OCI-M1 (cell line): ENCODE data around the gene LHFPL2.

ENCODE experiments used
- DNase-seq: peaks from one replicate; lab custom pipeline; 2025; lab: John Stamatoyannopoulos, UW

LHFPL2 gene

DNA sequence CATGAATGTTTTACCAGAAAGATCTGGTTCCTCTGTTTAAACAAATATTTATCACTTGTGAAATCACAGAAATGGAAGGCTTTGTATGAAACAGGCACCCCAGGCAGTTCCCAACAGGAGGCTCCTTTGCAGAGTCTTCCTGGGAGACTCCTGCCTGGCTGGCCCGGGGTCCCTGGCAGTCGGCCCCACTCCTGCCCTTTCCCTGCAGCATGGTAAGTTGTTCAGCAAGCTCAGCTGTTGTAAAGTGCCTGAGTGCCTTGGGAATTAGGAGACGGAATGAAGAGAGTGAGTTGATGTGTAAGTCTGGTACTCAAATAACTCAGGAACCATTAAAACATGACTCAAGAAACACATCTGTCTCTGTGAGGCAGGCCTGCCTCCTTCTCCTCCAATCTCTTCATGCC lies 17.5 kb upstream of the LHFPL2 start:
- no peak for DNase-seq

DNA sequence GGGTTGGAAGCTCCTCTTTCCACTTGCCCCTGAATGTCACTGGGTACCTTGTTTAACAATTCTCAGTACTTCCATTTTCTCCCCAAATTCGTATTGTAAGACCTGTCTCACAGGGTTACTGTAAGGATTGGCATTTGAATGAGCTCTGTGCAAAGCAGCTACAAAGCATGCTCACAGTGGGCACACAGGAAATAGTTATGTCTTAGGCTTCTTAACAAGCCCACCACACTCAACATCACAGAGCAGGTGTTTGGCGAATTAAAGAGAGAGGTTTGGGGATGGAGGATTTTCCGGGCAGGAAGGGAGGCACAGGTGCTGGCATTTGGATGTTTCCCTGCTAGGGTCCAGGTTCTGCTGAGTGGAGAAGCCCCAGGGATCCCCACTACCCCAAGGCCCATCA lies 17.0 kb upstream of the LHFPL2 start:
- no peak for DNase-seq

GRCh38 chr5:78662323-78662722 lies 13.8 kb upstream of the LHFPL2 start:
- no peak for DNase-seq

DNA sequence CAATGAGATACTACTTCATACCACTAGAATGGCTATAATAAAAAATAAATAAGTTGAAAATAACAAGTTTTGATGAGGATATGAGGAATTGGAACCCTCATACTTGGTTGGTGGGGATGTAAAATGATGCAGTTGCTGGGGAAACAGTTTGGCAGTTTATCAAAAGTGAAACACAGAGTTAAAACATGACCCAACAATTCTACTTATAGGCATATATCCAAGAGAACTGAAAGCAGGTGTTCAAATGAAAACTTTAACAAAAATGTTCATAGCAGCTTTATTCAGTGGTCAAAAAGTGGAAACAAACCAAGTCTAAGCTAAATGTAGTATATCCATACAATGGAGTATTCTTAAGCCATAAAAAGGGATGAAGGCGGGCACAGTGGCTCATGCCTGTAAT lies 13.1 kb upstream of the LHFPL2 start:
- DNase-seq, result no peak

- DNase-seq, result no peak
Measured at GRCh38 chr5:78661044-78661443, 12.5 kb upstream of the LHFPL2 start.

DNA sequence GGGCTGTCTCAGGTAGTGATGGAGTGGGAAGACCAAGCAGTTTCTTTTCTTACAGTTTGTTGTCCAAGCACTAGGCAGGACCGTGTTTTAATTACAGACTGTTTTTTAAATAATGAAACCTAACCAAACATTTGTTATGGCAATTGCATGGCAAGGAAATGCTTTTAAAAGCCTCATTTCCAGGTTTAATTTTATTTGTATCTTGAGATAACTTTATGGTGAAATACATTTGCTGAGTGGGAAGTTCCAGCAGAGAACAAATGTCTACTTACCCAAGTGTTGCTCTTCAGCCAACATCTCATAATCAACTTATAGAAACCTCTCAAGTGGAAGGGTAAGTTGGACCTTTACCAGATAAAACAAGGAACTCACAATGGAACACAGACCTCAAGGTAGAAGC lies 11.8 kb upstream of the LHFPL2 start:
- DNase-seq, result no peak

- DNase-seq, result peak; percentile 89
Measured at GRCh38 chr5:78659714-78660113, 11.1 kb upstream of the LHFPL2 start.

DNA sequence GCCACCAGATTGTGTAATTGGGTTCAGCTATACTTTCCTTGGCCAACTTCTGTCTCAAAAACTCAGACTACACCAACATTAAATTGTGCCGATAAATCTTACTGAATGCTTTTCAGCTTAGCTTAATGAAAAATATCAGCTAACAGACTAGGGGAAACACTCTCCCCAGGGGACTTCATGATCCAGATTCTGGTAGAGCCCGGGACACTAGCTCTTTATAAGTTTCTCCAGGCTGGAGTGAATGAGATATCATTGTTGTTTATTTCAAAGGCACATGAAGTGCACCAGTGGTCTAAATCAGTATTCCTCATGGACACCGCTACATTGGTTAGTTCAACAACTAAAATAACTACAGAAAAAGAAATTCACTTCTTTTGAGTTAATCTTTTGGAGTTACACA lies 10.5 kb upstream of the LHFPL2 start:
- DNase-seq, result no peak

DNA sequence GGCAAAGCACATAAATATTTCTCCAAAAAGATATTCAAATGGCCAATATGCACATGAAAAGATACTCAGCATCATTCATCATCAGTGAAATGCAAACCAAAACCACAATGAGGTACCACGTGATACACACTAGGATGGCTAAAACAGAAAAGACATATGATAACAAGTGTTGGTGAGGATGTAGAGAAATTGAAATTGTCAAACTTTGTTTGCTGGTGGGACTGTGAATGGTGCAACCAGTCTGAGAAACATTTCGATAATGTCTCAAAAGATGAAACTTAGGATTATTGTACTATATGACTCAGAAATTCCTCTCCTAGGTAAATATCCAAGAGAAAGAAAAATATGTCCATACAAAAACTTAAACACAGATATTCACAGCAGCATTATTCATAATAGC lies 8.6 kb upstream of the LHFPL2 start:
- no peak for DNase-seq

DNA sequence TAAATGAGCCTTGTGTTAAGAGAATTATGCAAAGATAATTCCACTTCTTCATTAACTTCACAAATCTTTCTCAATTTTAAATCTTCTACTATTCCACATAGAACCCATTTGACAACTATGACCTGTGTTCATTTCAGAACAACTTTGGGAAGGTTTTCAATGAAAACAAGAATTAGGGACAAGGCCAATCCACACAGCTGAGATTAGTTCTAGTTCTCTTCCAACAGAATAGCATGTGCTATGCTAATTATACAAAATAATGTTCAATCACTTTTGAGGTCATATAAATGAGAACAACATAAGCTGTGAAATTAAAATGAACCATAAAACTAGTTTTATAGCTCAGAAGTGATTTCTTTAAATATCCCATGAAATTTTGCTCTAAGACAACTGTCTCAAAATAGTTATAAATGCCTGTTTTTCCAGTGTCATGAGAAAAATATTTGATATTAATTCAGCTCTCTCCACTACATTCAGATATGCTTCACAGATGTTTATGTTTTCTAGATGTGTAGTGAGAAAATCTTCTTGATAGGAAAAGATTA lies 7.2 kb upstream of the LHFPL2 start:
- no peak for DNase-seq

DNA sequence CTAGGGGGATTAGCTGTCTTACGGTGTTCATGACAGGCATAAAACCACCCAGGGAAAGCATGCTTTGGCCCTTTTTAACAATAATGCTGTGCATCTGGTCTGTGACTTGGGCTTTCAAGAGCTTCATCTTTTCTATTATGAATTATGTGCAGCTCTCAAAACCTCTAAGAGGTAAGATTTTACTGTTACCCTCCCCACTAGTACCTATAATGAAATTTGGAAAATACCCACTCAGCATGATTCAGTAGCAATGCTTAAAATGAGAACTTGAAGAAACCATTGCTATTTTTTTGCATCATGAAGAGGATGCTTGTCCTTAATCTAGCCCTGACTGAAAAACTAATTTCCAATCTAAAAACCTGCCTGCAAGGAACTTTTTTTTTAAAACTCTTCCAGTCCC lies 5.8 kb upstream of the LHFPL2 start:
- DNase-seq, result no peak

- DNase-seq, result no peak
Measured at GRCh38 chr5:78653681-78654366, 5.3 kb upstream of the LHFPL2 start.

DNA sequence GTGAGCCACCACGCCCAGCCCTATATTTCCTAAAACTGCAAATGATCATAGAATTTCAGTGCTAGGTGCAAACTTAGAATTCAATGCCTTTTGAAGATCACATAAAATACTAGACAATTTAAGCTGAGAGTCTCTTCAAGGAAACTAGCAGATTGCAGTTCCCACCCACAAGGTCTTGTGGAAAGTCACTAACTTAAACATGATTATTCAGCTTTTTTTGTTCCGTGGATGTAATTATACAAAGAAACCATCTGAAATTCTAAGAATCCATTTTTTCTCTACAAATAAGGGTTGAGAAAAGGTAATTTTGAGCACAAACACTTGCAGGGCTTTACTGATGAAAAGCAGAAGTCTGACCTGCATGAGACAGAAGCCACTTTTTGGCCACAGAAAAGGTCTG lies 4.5 kb upstream of the LHFPL2 start:
- peak; percentile 36 for DNase-seq

- no peak for DNase-seq
Measured at GRCh38 chr5:78651468-78651867, 2.9 kb upstream of the LHFPL2 start.

- DNase-seq, result no peak
Measured at GRCh38 chr5:78650531-78650930, 2.0 kb upstream of the LHFPL2 start.

DNA sequence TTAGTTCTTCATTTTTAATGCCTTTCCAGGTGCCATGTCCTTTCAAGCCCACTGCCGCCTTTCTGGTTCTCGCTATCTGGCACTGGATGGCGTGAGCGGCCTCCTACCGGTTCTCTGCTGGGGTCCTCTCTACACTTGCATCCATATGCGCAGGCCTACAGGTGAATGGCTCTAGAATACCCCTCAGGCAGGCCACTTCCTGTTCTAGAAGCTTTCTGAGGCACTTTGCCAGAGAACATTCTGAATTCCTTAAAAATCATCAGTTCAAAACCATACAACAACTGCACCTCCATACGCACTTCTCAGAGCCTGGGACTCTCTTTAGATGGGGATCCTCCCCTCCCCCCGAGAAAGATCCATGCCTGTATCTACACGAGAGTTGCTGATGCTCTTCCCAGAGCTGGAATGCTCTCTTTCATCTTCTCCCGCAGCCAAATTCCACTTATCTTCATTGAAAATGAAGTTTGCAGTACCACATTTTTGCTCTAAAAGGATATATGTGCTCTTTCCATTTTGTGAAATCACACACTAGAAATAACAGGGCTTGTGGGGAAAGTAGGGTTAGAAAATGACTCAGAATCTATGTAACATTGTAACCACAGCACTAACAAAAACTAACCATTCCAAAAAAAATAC lies 1.4 kb upstream of the LHFPL2 start:
- DNase-seq, result no peak

DNA sequence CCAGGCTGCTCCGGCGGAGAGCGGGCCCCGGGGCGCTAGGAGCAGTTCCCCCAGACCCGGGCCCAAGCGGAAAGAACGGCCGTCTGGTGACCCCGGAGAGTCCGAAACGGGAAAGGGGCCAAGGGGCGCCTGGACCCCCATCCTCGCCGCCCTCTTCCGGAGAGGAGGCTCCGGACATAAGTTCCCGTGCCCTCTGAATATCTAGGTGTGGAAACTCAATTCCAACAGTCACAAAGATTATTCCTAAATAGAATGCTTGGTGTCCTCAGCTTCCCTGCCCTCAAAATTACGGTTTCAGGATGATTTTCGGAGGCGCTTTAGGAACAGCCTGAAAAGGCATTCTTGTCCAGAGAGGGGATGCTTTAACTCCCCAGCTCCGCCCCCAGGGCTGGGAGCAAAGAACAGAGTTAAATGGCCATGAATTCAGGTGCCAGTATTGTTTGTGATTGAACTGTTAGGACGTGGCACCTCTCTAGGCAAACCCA lies 681 bp upstream of the LHFPL2 start:
- no peak for DNase-seq

DNA sequence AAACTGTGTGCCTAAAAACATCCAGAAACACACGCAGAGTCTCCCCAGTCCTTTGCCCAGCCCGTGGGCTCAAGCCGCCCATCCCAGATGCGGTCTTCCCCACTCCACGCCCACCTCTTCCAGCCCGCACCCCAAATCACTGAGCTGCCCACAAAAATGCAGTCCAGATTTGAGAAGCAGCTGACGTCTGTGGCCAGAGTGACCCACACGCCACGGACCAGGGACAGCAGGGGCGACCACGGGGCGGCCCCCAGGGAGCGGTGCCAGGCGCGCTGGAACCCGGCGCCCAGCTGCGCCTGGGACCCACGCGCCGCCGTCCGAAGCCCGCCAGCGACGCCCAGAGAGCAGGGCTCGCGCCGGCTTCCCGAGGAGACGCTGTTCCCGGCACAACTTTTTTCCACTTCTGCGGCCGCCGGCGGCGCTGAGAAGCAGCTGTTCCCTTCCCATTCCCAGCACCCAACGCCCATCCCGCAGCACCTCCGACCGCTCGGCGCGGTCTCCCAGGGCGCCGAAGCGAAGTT lies 674 bp downstream of the LHFPL2 start:
- no peak for DNase-seq

DNA sequence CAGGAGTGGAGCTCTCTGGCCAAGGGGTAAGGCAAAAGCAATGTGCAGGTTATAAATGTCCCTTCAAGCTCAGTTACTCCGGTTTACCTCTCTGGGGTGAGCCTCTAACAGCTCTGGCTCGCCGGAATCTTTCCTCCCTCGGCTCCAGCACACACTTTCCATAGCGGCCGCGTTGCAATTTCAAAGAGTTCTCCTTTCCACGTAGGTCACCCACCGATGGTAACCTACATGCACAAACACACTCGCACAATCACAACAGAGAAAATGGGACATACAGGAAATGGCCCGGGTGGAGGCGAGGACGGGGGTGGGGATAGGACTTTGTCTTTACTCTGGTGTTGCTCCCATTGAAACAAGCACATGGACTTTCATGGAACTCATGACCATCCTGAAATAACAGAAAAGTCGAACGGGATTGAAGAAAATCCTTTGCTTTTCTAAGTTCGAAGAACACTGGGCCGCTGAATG lies 1.2 kb downstream of the LHFPL2 start:
- peak; percentile 39 for DNase-seq

DNA sequence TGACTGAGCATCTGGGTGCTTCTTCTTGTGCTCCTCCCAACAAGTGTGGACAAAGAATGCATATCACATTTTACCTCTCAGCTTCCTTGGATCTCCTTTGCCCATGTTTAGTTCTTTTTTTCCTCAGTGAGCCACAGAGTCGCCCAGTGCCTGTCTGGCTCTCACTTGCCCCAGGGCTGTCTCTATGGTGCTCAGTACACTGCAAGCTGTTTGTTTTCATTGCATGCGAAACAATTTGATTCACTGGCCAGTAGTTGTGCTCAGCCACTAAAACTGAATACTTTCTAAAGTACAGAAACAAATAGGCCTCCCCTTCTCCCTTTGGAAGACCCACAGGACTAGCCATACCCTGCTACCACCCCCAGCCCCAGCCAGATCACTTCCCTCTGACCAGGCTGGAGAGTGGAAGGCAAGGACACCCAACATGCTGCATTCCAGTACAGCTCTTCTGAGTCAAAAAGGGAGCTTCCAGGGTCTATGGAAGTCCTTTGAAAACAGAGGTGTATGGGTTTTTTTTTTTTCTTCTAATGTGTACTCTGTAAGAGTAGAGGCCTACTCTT lies 3.8 kb downstream of the LHFPL2 start:
- DNase-seq, result no peak

DNA sequence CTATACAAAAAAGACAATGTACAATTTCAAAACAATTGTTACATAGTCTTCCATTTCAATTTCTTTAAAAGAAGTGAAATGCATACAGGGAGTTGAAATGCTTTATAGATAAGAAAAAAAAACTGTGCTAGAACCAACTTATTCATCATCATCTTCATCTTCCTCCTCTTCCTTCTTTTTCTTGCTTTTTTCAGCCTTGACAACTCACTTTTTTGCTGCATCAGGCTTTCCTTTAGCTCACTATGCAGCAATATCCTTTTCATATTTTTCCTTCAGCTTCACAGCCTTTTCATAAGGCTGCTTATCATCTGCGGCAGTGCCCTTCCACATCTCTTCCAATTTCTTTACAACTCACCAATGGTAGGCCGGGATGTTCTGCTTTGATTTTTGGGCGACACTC lies 4.4 kb downstream of the LHFPL2 start:
- DNase-seq, result no peak

DNA sequence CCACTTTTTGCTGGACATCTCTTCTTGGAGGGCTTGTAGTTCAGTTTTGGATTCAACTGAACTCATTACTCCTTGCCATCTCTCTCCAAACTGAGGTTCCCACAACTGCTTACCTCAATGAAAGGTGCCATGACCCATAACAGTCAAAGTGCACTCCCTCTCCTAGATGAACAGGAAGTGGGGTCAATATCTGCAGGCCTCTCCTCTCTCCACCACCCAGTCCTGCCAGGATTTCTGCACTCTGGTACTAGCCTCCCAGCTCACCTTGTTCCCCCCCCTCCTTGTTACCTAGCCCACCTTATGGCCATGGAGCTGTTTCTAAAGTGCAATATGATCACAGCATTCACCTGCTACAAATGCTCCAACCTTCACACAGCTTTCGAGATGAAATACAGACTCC lies 5.9 kb downstream of the LHFPL2 start:
- no peak for DNase-seq
